Fibroblast of the conjunctiva (primary cell): ENCODE results near the gene GRM8.

Source experiments
- DNase-seq: peaks from one replicate; pipeline ENCODE4 v3.0.0-alpha.2; 2010; ENCODE audit warnings: low read depth

GRM8 gene

DNA sequence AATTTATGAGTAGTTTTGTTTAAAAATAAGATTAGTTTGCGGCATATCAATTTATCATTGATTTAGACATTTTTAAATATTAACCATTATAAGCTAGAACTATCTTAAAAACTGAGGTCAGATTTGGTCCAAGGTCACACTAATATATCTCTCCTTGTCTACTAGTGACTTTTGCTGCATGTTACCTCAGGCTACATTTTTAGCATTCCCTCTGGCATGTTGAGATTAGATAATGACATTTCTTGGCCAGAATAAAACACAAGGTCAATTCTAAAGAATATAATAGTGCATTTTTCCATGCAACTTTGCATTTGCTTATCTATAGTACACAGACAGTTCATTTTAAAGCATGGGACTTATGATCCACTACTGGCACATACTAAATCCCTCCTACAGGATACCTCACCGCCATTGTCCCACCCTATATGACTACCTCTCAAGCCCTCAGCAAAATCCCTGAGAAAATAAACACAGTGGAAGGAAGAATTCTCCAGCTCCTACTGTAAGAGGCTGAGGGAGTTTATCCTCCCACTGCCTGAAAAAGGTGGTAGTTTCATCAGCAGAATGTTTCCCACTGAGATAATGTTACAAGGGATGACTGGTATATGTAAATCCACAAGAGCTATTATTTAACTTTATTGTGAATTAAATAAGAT, 816.4 kb downstream of the GRM8 start:
- no peak for DNase-seq

DNA sequence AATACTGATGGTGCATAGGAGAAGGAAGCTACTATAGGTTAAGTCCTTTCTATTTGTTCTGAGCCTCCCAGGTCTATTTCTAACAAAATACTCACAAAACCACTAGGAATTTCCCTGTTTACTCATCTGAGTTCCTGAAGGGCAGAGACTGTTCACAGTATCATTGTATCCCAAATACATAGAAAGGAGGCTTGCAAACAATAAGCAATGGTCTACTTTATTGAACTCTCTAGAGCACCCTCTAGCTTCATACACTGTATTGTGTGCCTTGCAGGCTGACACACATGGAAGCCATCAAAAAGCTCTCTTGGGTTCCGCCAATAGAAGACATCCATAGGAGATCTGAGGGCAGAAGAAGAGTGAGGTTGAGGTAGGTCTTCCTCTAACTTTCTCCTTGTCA, 826.1 kb downstream of the GRM8 start:
- no peak for DNase-seq

DNA sequence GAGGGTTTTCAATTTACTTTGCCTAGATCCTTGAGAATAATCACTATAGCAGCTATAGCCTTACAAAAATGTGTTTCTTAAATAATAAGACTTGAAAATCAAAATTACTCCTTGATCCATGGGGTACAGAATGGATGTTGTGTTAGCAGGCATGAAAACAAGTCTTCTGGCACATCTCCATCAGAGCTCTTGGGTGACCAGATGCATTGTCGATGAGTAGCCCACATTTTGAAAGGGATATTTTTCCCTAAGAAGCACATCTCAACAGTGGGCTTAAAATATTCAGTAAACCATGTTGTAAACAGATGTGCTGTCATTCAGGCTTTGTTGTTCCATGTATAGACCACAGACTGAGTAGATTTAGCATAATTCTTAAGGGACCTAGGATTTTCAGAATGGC, 827.8 kb downstream of the GRM8 start:
- DNase-seq = no peak

DNA sequence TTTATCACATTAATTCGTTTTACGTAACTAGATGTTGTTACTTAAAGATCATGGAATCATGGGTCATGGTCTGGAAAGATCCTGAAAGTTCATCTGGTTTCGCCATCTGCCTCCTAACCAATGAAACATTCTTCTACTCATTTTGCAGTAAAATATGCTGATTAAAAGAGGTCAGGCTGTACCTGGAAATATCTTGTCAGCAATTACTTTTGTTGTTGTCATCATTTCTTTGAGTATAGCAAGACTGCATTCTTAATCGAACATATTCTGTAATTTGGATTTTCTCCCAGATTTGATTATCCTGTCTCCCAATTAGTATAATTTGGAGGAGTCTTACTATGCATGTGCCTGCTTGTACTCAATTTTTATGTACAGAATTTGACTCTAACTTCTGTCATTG, 833.7 kb downstream of the GRM8 start:
- DNase-seq = no peak

DNA sequence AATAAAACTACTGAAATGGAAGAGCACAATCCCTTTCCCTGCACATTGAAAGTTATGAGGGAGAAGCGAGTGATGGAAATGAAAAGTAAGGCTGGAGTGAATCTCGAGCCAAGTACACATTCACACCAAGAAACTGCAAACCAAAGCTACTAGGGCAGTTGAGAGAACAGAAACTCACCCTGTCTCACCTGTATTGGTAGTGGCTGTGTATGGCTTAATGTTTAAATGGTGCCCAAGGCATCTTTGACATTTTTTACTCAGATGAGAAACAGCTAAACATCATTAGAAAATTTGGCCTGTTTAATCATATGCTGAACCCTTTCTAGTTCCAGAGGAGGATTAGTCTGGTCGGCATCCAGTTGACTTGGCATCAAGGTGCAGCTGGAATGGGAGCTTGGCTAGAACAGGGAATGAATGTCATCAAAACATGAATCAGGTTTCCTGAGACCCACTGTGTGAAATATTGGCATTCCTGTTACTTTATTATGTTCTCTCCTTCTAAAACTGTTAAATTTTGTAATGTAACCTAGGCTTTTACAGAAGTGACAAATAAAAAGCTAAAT, 840.8 kb downstream of the GRM8 start:
- no peak for DNase-seq

DNA sequence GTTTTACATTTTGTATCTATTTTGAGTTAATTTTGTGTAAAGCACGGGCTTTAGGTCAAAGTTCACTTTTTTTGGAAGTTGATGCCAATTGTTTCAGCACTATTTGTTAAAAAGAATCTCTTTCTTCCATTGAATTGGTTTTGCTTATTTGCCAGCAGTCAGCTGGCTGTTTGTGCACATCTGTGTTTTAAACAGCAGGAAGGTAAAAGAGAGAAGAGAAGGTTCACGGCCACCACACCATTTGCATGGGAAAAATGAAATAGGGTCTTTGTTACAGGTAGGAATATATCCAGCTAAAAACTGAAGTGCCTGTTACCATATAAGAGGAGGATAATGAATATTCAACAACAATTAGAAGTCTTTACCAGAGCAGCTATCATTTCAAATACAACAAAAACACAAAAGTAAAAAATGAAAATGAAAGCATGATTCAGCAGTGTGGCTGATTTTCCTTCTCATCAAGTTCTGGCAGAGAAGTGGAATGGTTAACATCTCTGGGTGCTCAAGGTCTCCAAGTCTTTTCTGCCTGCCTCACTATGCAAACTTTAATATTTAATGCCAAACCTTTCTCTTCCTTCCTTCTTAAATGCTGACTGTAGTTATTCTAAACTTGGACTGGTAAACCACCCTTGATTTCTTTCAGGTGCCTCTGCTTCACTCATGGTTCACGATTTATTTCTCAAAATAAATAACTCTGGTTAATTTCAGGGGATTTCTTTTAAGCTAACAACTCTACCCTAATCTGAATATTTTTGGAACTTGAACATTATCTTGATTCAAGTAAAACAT, 841.5 kb downstream of the GRM8 start:
- DNase-seq = no peak

DNA sequence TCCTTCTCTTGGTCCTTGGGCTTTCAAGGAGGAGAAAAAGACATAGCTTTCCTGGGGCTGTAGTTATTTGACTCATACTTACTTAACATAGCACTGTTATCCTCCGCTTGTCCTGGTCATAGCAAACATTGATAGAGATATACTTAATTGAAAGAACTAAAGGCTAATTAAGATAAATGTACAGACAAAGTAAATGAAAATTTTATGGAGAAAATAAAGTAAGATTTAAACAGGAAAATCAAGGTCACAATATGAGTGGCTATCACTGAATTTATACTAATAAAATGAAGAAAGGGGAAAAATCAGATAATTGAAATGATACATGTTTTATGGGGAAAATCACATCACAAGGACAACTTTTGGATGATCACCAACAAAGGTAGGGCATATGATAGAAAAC, 849.7 kb downstream of the GRM8 start:
- no peak for DNase-seq

DNA sequence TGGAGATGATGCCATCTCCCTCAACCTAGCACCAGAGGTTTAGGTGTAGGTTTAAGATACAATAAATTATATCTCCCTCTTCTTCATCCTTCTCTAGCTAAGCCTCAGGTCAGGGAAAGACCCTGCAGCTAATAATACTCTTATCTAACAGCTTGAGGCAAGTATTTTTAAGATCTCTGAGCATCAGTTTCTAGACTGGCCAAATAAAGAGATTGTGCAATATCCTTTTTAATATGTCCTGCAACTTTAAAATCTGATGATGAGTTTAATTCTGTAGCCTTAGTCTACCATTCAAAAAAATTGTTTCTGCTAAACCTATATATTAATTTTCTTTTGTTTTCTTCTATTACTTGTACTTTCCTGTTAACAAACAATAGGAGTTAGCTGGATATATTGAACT, 850.8 kb downstream of the GRM8 start:
- no peak for DNase-seq

DNA sequence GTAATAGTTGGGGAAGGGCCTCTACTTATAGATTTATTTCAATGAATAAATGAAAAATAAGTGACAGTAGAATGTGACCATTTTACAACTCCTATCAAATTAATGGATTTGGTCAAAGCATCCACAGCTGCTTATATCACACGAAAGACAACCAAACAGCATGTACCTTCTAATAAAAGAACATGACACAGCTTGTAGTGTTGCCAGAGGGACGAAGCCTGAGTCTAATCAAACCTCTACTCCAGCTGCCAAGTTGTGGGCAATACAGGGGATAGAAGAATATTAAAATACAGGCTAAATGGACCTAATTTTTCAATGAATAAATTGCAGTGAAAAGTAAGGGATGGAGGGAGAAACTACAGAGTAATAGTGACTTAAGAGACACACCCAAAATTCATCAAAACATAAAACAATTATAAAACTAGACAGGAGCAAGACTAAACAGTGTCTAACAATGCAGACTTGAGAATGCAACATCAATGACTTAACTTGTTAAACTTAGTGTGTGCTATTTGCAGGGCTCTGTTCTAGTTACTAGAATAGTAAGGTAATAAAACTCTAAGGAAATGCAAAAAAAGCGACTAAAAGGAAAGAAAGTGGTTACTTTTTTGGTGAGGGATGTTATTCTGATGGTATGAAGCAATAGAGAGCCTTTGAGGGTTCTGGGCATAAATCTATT, 853.8 kb downstream of the GRM8 start:
- DNase-seq = no peak

DNA sequence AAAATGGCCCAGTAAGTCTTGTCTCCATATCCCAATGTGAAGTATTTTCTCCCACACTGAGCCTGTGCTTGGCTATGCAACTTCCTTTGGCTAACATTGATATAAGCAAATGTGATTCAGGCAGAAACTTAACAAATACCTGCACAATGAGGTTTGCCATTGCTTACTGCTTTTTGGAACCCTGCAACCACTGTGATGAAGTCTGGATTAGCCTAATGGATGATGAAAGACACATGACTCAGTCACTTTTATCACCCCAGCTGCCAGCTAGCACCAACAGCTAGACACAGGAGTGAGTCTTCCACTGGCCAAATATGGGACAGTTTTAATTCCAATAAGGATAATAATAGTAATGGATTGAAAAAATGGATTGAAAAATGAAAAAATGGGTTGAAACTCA, 854.5 kb downstream of the GRM8 start:
- DNase-seq = no peak

DNA sequence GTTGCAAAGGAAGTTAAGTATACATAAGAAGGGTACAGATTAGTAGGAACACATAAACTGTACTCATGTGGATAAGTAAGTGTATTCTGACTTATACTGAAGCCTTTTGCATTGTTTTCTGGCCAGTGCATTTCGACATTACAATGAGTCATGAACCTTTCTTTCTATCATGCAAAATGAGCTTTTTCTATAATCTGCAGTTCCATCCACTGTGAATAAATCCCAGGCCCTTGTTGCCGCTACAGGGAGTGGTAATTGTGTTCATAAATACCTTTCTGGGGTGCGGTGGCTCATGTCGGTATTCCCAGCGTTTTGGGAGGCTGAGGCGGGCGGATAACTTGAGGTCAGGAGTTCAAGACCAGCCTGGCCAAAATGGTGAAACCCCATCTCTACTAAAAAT, 858.3 kb downstream of the GRM8 start:
- no peak for DNase-seq
